Cardiac muscle cell (in vitro differentiated cells and primary cell): ENCODE measurements around the gene IRF4. TPM values are rescaled to one million over a fixed set of nuclear protein-coding genes. Genes with fewer than 3 reads are reported as not detected.

Source experiments
- DNase-seq, 2 donors: peaks; one replicate each; pipeline versions ENCODE4 v3.0.0 to v3.0.0-alpha.2; 2010 to 2017; ENCODE audit warnings: low read depth in 1 of 2, low spot score in 1 of 2
- H3K27ac ChIP-seq: fragments of 200-600 bp; sonication (generic); 2 replicates; pipeline ENCODE4 v1.5.1; 2016
- H3K27me3 ChIP-seq: fragments of 200-600 bp; sonication (generic); 2 replicates; pipeline ENCODE4 v1.6.0; 2016; ENCODE audit warnings: control low read depth
- H3K36me3 ChIP-seq: fragments of 200-600 bp; sonication (generic); 2 replicates; pipeline ENCODE4 v1.5.1; 2016; ENCODE audit warnings: control low read depth
- H3K4me1 ChIP-seq: fragments of 200-600 bp; sonication (generic); 2 replicates; pipeline ENCODE4 v1.8.1; 2017; ENCODE audit warnings: low read depth, mild to moderate bottlenecking, mixed run types
- H3K4me3 ChIP-seq: fragments of 200-600 bp; sonication (generic); 2 replicates; pipeline ENCODE4 v1.5.1; 2016; ENCODE audit warnings: mild to moderate bottlenecking
- H3K9me3 ChIP-seq: fragments of 200-600 bp; sonication (generic); 2 replicates; pipeline ENCODE4 v1.5.1; 2017; ENCODE audit warnings: low read depth, mild to moderate bottlenecking, control low read depth
- polyA plus RNA-seq: library from polyadenylated mRNA; unstranded; fragments of >200 nt; fragmentation: Nextera tagmentation; extraction: Ambion mirVana; gene quantifications from 2 replicates; pipeline ENCODE4 v1.2.1, GENCODE V29; 2016
- total RNA-seq: library from RNA; depleted of rRNA; stranded (reverse); fragments of >200 nt; gene quantifications from 2 replicates; pipeline ENCODE4 v1.2.3, GENCODE V29; 2016
- TF ChIP-seq, protein P1 (sequence below): IDR thresholded peaks from 2 replicates; pipeline ENCODE4 v1.5.1; 2012; ENCODE audit warnings: low read depth, mild to moderate bottlenecking, low read length

Gene IRF4
- total and polyA plus RNA-seq, 2 experiments from 2014 or later = not detected

DNA sequence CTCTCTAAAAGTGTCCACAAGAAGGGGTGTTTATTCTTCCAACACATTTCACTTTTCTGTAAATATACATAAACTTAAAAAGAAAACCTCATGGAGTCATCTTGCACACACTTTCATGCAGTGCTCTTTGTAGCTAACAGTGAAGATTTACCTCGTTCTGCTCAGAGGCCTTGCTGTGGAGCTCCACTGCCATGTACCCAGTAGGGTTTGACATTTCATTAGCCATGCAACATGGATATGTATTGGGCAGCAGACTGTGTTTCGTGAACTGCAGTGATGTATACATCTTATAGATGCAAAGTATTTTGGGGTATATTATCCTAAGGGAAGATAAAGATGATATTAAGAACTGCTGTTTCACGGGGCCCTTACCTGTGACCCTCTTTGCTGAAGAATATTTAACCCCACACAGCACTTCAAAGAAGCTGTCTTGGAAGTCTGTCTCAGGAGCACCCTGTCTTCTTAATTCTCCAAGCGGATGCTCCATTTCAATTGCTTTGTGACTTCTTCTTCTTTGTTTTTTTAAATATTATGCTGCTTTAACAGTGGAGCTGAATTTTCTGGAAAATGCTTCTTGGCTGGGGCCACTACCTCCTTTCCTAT, 17.9 kb downstream of the IRF4 start:
- Histone ChIP-seq H3K27ac (no peak overlapping the region), H3K4me1 (no peaks in the 10 kb centered on the region), H3K27me3 (no peaks in the 10 kb centered on the region), H3K4me3 (no peak overlapping the region), H3K36me3 (no peaks in the 10 kb centered on the region), H3K9me3 (no peaks in the 10 kb centered on the region)
- TF ChIP-seq, protein P1, sequence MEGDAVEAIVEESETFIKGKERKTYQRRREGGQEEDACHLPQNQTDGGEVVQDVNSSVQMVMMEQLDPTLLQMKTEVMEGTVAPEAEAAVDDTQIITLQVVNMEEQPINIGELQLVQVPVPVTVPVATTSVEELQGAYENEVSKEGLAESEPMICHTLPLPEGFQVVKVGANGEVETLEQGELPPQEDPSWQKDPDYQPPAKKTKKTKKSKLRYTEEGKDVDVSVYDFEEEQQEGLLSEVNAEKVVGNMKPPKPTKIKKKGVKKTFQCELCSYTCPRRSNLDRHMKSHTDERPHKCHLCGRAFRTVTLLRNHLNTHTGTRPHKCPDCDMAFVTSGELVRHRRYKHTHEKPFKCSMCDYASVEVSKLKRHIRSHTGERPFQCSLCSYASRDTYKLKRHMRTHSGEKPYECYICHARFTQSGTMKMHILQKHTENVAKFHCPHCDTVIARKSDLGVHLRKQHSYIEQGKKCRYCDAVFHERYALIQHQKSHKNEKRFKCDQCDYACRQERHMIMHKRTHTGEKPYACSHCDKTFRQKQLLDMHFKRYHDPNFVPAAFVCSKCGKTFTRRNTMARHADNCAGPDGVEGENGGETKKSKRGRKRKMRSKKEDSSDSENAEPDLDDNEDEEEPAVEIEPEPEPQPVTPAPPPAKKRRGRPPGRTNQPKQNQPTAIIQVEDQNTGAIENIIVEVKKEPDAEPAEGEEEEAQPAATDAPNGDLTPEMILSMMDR = no peak
- no peak for DNase-seq

DNA sequence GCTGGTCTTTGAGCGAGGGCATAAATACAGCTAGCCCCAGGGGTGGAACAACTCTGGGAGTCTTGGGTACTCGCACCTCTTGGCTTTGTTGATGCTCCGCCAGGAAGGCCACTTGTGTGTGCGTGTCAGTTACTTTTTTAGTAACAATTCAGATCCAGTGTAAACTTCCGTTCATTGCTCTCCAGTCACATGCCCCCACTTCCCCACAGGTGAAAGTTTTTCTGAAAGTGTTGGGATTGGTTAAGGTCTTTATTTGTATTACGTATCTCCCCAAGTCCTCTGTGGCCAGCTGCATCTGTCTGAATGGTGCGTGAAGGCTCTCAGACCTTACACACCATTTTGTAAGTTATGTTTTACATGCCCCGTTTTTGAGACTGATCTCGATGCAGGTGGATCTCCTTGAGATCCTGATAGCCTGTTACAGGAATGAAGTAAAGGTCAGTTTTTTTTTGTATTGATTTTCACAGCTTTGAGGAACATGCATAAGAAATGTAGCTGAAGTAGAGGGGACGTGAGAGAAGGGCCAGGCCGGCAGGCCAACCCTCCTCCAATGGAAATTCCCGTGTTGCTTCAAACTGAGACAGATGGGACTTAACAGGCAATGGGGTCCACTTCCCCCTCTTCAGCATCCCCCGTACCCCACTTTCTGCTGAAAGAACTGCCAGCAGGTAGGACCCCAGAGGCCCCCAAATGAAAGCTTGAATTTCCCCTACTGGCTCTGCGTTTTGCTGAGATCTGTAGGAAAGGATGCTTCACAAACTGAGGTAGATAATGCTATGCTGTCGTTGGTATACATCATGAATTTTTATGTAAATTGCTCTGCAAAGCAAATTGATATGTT, 19.2 kb downstream of the IRF4 start:
- Histone ChIP-seq H3K4me1 (no peaks in the 10 kb centered on the region), H3K4me3 (no peak overlapping the region), H3K9me3 (no peaks in the 10 kb centered on the region), H3K27ac (no peak overlapping the region), H3K27me3 (no peaks in the 10 kb centered on the region), H3K36me3 (no peaks in the 10 kb centered on the region)
- TF ChIP-seq, protein P1 = no peak
- DNase-seq = no peak

DNA sequence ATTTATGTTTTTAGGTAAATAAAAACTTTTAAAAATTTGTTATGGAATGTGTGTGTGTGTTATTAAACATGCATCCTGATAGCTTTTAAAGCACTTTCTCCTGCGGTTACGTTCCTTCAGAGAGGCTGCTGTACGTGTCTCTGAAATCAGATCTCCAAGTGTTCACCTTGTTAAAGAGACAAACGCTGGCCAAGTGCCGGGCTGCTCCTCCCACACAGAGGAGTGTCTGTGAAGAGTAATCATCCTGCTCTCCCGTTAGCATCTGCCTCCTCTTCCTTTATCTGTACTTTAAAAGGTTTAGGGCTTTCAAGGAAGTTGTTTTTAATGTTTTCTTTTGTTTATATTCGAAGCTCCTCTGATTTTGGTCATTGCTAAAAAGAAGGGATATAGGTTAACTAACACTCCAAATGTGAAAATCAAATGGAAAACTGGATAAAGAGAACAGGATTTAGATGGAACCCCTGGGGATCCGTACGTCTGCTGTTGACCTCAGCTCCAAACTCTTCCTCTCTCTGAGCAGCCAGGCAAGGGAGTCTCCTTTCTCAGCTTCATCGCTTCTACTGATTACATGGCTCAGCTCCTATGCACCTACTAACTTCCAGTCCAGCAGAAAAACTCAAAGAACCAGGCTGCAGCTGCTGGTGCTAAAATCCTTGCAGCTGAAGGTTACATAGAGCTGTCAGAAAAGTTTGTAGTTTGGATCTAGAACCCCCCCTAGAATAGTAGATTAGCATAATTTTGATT, 20.0 kb downstream of the IRF4 start:
- Histone ChIP-seq H3K9me3 (no peaks in the 10 kb centered on the region), H3K4me3 (no peak overlapping the region), H3K27ac (no peak overlapping the region), H3K27me3 (no peaks in the 10 kb centered on the region), H3K36me3 (no peaks in the 10 kb centered on the region), H3K4me1 (no peaks in the 10 kb centered on the region)
- TF ChIP-seq, protein P1 = no peak
- DNase-seq = no peak

DNA sequence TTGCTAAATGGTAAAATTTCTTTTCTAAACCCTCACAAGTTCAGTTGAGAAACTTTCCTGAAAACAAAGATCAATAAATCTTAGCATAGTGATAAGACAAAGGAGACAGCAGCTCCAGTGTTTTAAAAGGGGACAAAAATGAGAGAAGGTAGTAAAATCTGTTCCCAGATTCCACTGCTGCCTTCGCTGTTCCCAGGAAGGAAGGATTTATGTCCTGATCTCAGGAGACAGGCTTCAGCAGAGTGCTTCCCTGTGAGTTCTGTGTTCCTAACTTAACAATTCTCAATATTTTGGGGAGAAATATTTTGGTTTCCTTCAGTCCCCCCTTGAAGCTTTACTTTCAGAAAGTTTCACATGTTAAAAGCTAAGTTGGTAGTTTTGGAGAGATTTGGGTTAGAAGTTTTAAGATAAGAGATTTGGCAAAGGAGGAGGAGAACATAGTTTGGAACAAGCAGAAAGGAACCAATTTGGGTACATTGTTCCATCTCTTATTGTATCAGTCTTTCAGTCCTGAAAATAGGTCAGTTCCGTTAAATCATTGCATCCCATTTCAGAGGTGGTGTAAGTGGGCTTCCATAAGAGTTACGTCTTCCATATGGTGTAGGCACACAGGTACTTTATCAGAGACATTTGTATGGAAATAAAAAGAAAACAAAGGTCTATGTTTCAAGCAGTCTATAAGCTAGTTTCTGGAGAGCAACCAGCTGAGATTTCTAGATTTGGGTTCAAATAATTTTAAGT, 20.8 kb downstream of the IRF4 start:
- Histone ChIP-seq H3K4me3 (no peak overlapping the region), H3K36me3 (no peaks in the 10 kb centered on the region), H3K4me1 (no peaks in the 10 kb centered on the region), H3K9me3 (no peaks in the 10 kb centered on the region), H3K27ac (no peak overlapping the region), H3K27me3 (no peaks in the 10 kb centered on the region)
- TF ChIP-seq, protein P1 = no peak
- DNase-seq = no peak

DNA sequence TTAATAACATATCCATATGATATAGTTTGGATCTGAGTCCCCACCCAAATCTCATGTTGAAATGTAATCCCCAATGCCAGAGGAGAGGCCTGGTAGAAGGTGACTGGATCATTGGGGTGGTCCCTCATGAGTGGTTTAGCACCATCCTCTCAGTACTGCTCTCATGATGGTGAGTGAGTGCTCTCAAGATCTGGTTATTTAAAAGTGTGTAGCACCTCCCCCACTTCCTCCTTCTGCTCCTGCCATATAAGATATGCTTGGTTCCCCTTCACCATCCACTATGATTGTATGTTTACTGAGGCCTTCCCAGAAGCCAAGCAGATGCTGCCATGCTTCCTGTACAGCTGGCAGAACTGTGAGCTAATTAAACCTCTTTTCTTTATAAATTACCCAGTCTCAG, 22.9 kb downstream of the IRF4 start:
- no peak for DNase-seq
- Histone ChIP-seq H3K9me3 (no peaks in the 10 kb centered on the region), H3K4me1 (no peaks in the 10 kb centered on the region), H3K36me3 (no peaks in the 10 kb centered on the region), H3K4me3 (no peak overlapping the region), H3K27me3 (no peaks in the 10 kb centered on the region), H3K27ac (no peak overlapping the region)
- TF ChIP-seq, protein P1 = no peak
